ENCODE results near the gene NR1D2.
A peak's percentile ranks its signal among the peaks of the same experiment; 100 is the strongest.

NR1D2 gene

DNA sequence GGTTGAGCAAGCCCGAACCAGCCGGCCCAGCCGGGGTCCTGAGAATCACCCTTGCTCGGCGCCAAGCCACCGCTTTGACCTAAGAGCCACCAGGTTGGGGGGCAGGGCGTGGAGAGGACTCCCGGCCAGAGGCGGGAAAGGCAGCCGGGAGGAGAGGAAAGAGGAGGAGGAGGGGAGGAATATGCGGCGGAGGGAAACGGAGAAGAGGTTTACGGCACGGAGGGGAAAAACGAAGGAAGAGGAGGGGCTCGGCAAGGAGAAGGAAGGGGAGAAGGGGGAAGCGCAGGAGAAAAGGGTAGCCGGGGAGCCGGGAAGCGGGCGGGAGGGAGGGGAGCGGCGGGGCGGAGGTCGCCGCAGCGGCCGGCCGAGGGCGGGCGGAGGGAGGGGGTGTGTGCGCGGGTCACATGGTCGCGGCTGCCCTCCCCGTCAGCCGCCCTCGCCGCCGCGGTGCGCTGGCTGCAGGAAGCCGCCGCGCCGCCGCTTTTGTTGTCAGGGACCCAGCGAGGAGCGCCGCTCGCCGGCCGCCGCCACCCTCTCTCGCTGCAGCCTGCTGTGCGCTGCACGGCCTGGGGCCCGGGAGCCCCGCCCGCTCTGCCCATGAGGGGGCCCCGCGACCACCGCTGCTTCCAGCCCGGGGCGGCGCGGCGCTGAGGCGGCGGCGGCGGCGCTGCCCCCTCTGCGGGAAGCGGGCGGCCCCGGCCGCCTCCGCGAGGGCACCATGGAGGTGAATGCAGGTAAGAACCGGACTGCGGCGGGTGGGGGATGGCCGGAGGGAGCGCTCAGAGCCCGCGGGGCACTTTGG is at the start of gene NR1D2:
Gene NR1D2, plus strand, starts transcription at position 426 of the 802 bp plus-strand sequence. Its CDS starts 293 bp downstream, at position 719.
- Histone ChIP-seq H4K20me1 (ENCODE audit: insufficient read depth) (no peaks in the 10 kb centered on the region), H3K27me3 (ENCODE audit: insufficient read depth, low read depth) (no peaks in the 10 kb centered on the region), H3K9ac (peak within 1 kb of the TSS; percentile 81), H3K4me3 (IDR thresholded peaks at IDR 0.05; ENCODE audit: insufficient read depth, low read depth, low read length) (no peak within 1 kb of the TSS), H3K27ac (peak within 1 kb of the TSS; percentile 72), H3K36me3 (ENCODE audit: insufficient read depth) (no peaks in the 10 kb centered on the region), H3K79me2 (ENCODE audit: insufficient read depth, low read depth) (peaks cover 29% of the 10 kb centered on the region; the same call in 1 of the 2 replicates), H3K4me1 (ENCODE audit: low read depth, poor library complexity, severe bottlenecking) (peaks cover 33% of the 10 kb centered on the region), H2AFZ (ENCODE audit: low read depth) (peak within 1 kb of the TSS; percentile 52), H3K4me2 (peak within 1 kb of the TSS; percentile 91; the same call in 1 of the 2 replicates)
- TF ChIP-seq CTCF (conservative IDR thresholded peaks at IDR 0.05; ENCODE audit: low read depth, low read length) = no peak

GRCh38 chr3:23900744-23901143 is 44.3 kb upstream of the NR1D2 start:
- Histone ChIP-seq H3K27ac (no peak overlapping the region), H3K4me3 (IDR thresholded peaks at IDR 0.05; ENCODE audit: insufficient read depth, low read depth, low read length) (no peak overlapping the region), H3K4me1 (ENCODE audit: low read depth, poor library complexity, severe bottlenecking) (no peaks in the 10 kb centered on the region), H3K27me3 (ENCODE audit: insufficient read depth, low read depth) (no peaks in the 10 kb centered on the region), H3K79me2 (ENCODE audit: insufficient read depth, low read depth) (no peaks in the 10 kb centered on the region), H4K20me1 (ENCODE audit: insufficient read depth) (no peaks in the 10 kb centered on the region), H3K4me2 (no peak overlapping the region), H3K36me3 (ENCODE audit: insufficient read depth) (no peaks in the 10 kb centered on the region), H3K9ac (no peak overlapping the region), H2AFZ (ENCODE audit: low read depth) (no peak overlapping the region)
- no peak for TF ChIP-seq CTCF (conservative IDR thresholded peaks at IDR 0.05; ENCODE audit: low read depth, low read length)

DNA sequence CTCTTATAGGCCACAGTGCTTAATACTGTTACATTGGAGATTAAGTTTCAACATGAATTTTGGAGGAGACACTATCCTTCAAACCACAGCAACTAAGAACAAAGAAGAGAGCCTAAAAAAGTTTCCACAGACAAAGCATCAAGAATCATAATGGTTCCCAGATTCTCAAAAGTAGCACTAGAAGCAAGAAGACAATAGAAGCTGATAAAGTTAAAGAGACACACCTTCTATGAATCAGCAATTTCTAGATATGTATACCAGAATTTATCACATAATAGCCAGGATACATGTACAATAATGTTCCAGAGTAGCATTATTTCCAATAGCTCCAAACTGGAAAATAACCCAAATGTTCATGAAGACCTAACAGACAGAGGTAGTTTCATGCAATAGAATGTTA is 40.5 kb upstream of the NR1D2 start:
- Histone ChIP-seq H3K4me3 (IDR thresholded peaks at IDR 0.05; ENCODE audit: insufficient read depth, low read depth, low read length) (no peak overlapping the region), H3K4me1 (ENCODE audit: low read depth, poor library complexity, severe bottlenecking) (no peaks in the 10 kb centered on the region), H4K20me1 (ENCODE audit: insufficient read depth) (no peaks in the 10 kb centered on the region), H3K4me2 (no peak overlapping the region), H3K79me2 (ENCODE audit: insufficient read depth, low read depth) (no peaks in the 10 kb centered on the region), H3K9ac (no peak overlapping the region), H3K36me3 (ENCODE audit: insufficient read depth) (no peaks in the 10 kb centered on the region), H3K27ac (no peak overlapping the region), H3K27me3 (ENCODE audit: insufficient read depth, low read depth) (no peaks in the 10 kb centered on the region), H2AFZ (ENCODE audit: low read depth) (no peak overlapping the region)
- no peak for TF ChIP-seq CTCF (conservative IDR thresholded peaks at IDR 0.05; ENCODE audit: low read depth, low read length)

GRCh38 chr3:23909341-23909740 is 35.7 kb upstream of the NR1D2 start:
- Histone ChIP-seq H2AFZ (ENCODE audit: low read depth) (no peak overlapping the region), H3K27me3 (ENCODE audit: insufficient read depth, low read depth) (no peaks in the 10 kb centered on the region), H3K4me2 (no peak overlapping the region), H3K4me3 (IDR thresholded peaks at IDR 0.05; ENCODE audit: insufficient read depth, low read depth, low read length) (no peak overlapping the region), H4K20me1 (ENCODE audit: insufficient read depth) (no peaks in the 10 kb centered on the region), H3K9ac (no peak overlapping the region), H3K79me2 (ENCODE audit: insufficient read depth, low read depth) (no peaks in the 10 kb centered on the region), H3K4me1 (ENCODE audit: low read depth, poor library complexity, severe bottlenecking) (peaks cover 14% of the 10 kb centered on the region), H3K27ac (no peak overlapping the region), H3K36me3 (ENCODE audit: insufficient read depth) (no peaks in the 10 kb centered on the region)
- TF ChIP-seq CTCF (conservative IDR thresholded peaks at IDR 0.05; ENCODE audit: low read depth, low read length) = no peak

All from KMS-11 (cell line).